Lung microvascular endothelial cell (primary cell): ENCODE measurements around the gene GTPBP6. TPM values are rescaled to one million over a fixed set of nuclear protein-coding genes. Genes with fewer than 3 reads are reported as not detected.
"Not testable (repeated sequence)": the region's sequence is repeated elsewhere in the genome, so short reads cannot be mapped to it uniquely, and the experiment has no call there.

ENCODE experiments used
- DNase-seq, 2 donors: peaks; one replicate each; pipeline versions ENCODE4 v3.0.0 to v3.0.0-alpha.2; 2010; ENCODE audit warnings: low read depth in 2 of 2
- total RNA-seq: library from RNA; depleted of rRNA; stranded (reverse); fragments of >200 nt; gene quantifications from 2 replicates; pipeline ENCODE4 v1.2.1, GENCODE V29; 2014

GTPBP6 gene
- total RNA-seq, 1 donor from 2014 or later = 32.1 TPM

DNA sequence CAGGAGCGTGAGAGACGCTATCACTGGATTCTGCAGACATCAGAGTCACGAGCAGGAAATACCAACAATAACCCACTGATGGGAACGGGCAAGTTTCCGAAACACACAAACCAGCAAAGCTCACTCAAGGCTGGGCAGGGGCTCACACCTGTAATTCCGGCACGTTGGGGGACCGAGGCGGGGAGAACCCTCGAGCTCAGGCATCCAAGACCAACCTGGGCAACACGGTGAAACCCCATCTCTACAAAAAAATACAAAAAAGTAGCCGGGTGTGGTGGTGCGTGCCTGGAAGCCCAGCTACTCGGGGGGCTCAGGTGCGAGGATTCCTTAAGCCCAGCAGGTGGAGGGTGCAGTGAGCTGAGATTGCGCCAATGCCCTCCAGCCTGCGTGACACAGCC is 17.2 kb upstream of the GTPBP6 start:
- DNase-seq = no peak

DNA sequence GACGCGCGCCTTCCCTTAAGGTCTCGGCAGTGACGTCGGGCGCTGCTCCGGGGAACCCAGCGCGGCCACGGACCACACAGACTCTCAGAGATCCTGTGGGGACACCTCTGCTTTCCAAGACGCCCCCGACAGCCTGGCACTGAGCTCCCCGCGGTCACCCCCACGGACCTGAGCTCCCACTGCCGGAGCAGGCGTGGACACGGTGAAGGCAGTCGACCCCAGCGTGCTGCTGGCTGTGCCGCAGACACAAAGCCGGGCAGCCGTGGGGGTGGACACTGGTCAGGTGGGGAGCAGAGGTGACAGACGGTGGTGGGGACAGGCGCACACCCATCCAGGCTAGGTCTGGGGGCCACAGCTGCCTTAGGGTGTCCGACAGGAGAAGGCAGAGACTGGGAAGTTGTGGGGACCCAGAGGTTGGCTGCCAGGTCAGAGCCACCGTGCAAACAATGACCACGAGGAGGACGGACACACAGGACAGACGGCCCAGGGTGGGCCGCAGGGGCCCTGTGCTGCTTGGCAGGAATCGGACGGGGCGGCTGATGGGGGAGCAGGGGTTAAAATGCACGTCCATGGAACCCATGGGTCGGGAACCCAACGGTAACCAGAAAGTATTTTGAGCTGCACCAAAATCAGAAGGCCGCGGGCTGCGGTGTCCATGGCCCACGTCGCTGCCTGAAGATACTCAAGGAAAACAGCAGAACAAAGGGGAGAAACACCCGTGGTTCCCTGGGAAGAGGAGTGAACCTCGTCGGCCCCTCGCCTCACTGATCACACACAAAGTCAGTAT is 16.6 kb upstream of the GTPBP6 start:
- no peak for DNase-seq

DNA sequence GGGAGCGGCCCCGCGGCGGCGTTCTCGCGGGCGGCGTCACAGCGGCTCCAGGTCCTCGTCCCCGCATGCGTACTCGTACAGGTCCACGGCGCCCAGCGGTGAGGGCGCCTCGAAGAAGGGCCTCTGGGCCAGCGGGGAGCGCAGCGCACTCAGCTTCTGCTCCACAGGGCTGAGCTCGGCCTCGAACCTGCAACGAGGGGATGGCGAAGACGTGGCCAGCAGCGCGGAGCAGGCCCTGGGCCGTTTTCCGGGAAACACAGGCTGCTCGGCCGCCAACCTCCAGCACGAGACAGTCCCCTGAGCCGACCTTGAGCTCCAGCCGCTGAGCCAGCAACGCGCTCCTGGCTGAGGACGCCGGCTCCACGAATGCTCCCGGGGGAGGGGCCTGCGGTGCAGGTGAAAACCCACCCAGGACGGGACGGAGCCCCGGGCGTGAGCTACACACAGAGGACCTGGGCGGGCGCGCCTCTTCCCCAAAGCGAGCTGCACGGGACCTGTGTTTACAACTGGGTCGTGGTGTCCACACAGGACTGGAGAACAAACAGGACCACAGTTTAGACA is 15.8 kb upstream of the GTPBP6 start:
- no peak for DNase-seq

DNA sequence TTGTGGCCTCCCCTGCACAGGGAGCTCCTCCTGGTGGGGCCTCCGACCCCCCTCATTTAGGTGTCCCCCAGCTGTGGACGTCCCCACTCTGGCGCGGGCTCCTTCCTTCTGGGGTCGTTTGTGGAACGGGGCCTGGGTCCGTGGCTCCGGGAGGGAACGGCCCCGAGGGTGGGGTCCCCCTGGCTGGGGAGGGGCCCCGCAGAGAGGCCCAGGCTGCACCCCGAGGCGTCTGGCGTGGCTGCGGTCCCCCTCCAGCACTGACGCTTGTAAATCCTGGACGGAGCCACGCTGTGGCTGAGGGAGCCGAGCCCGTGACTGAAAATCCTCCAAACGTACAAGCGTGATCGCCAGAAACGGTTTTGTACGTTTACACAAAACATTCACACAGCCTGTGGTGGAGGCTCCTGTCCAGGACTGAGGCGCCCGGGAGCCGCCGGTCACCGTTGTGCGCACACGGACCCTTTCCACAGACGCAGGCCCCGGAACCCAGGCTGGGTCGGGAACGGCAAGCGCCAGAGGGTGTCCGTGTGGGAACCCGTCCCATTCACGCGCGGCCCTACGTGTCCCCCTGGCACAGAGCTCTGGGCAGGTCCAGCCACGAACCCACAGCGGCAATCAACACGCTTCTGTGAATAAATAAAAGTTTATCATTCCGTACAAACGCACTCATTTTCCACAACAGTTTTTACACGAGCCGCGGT is 15.2 kb upstream of the GTPBP6 start:
- DNase-seq = no peak

DNA sequence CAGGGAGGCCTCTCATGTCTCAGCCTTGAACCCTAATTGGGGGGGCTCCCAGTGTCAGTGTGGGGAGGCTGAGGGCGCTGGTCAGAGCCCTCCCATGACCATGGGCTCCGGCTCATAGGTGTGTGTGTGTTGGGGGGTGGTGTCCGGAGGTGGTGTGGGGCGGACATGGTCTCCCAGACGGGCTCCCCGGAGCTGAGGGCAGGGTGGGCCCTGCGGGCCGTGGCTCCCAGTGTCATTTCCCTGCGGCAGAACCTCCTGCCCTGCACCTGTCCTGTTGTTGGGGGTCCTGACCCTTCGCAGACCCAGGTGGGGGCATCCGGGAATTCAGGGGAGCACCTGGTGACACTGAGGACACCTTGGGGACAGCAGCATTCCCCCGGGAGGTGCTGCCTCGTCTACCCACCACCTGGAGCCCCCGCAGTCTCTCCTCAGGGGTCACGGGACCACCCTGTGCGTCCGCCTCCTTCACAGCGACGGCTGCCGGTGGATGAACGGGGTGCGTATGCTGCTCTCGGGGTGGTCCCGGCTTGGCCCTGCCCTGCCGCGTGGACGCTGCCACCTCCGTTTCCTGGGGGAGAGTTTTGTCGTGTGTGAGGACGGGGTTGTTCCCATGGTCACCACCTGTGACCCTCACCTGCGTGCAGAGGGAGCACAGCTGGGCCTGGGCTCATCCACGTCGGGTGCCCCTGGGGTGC is 14.5 kb upstream of the GTPBP6 start:
- no peak for DNase-seq

DNA sequence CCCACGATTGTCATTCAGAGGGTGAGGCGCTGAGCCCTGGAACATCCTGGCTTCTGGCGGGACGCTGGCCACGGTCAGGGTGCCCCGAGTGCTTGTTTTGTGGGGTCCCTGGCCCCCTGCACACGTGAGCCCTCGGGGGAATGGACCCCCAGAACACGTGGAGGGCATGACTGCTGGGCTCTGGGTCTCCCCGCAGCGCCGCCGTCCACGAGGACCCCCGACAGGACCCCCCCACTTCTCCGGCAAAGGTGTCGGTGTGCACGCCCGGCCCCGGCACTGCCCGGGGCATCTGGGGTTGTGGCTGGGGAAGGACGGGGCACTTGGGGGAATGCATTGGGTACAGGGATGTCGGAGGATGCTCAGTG is 13.9 kb upstream of the GTPBP6 start:
- DNase-seq = no peak

DNA sequence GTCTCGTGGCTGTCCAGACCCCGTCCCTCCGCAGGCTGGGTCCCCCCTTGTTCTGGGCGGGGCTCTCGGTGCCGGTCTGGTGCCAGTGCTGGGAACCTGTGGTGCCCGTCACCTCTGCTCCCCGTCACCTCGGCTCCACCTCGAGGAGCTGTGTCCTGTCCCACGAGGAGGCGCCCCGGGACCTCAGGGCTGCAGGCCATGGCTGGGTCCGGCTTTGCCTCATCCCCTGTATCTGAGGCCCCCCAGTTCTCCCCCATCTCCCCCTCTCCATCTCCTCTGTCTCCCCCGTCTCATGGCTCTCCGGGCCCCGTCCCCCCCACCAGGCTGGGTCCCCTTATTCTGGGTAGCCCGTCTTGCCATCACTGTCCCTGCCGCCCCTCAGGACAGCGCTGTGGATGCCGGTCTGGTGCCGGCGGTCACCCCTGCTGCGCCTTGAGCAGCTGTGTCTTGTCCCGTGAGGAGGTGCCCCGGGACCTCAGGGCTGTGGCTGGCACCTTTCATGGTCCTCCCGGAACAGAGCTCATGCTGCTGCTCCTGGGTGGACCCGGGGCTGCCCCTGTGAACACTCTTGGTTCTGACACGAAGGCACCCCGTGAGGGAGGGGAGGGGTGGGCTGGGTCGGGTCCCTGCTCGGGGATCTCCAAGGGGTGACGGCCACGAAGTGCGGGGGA is 13.4 kb upstream of the GTPBP6 start:
- no peak for DNase-seq

DNA sequence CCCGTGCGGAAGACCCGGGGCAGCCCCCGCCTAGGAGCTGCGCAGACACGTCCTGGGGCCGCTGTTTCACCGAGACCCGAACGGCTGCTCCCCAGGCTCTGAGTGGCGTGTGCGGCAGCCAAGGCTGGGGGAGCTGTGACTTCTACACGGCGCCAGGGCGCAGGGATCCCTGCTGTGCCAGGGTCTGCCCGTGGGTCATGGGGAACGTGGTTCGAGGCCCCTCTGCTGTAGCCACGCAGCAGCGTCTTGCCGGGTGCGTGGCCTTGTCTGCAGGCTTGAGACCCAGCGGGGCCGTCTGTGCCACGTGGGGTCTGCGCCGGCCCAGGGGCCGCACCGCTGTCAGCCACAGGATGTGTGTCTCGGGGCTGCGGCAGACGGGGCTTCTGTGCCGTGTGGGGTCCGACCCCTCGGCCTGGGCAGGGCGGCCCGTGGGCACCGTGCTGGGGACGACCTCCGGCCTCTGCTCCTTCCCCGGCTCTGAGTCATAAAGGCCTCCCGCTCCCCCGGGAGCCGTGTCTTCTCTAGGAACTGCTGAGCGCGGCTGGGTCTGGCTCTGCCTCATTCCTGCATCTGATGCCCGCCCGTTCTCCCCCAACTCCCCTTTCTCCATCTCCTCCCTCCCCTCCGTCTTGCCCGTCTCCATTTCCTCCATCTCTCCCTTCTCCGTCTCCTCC is 12.7 kb upstream of the GTPBP6 start:
- peak in 1 of 2 donors; percentile 23 for DNase-seq

DNA sequence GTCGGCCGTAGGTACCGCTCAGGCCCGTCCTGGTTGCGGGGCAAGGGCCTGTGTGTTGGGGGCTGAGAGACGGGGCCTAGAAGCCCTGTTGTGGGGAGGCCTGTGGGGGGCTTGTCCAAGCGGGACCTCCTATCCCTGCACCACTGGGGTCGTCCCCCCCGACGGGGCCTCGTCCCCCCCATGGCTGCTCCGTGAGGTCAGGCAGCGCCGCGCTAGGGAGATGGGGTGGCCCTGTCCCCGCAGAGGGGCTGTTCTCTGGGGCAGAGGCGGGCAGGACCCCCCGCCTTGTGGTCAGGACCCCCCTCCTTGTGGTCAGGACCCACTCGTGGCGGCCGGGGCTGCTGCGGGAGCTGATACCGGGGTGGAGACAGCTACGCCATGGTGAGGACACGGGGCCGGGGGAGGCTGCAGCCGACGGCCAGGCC is 12.1 kb upstream of the GTPBP6 start:
- DNase-seq = no peak

DNA sequence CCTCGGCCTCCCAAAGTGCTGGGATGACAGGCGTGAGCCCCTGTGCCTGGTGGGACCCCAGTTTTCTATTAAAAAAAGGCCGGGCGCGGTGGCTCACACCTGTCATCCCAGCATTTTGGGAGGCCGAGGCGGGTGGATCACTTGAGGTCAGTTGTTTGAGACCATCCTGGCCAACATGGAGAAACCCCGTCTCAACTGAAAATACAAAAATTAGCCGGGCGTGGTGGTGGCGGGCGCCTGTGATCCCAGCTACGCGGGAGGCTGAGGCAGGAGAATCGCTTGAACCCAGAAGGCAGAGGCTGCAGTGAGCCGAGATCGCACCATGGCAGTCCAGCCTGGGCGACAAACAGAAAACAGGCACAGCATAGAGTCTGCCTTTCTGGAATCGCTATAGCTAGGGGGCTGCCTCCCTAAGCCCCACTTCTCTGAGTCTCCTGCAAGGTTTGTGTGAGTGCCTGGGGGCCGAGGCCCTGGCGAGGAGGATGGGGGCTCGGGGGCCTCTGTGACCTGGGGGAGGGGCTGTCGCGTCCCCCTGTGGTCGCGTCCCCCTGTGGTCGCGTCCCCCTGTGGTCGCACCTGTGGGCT is 11.6 kb upstream of the GTPBP6 start:
- DNase-seq = not testable (repeated sequence)

DNA sequence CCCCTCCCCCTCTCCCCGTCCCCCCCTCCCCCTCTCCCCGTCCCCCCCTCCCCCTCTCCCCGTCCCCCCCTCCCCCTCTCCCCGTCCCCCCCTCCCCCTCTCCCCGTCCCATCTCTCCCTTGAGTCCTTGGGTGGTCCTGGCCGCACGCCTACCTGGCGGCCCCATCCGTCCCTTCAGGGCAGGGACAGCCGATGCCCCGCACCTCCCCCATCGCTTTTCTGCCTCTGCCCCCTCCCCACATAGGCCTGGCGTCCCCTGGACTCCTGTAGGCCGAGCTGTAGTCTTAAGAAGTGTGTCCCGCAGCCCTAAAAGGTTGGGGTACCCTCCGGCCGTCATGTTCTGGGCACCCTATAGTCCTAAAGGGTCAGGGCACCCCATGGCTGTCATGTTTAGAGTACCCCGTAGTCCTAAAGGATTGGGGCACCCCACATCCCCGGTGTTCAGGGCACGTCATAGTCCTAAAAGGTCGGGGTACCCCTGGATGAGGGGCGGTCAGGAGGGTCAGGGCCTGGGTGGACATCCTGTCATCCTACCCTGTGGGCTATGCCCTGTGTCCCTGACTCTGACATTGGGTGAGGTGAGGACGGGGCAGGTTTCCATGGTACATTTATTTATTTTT is 10.8 kb upstream of the GTPBP6 start:
- no peak for DNase-seq

DNA sequence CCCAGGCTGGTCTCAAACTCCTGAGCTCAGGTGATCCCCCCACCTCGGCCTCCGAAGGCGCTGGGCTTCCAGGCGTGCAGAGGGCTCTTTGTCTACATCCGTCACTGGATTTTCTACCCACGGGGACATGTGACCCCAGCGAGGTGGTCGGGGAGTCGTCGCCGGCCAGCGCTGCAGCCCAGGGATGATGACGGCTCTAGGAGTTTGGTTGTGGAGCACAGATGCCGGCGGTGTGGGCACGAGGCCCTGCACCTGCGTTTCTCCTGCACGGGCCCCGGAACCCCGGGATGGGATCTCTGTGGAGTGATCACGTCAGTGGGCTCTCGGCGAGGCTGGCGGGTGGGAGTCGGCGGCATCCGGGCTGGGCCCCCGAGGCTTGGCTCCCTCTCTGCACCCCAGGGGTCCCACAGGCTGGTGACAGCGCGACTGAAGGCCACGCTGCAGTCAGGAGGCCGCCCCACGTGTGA is 9.1 kb upstream of the GTPBP6 start:
- DNase-seq = no peak

DNA sequence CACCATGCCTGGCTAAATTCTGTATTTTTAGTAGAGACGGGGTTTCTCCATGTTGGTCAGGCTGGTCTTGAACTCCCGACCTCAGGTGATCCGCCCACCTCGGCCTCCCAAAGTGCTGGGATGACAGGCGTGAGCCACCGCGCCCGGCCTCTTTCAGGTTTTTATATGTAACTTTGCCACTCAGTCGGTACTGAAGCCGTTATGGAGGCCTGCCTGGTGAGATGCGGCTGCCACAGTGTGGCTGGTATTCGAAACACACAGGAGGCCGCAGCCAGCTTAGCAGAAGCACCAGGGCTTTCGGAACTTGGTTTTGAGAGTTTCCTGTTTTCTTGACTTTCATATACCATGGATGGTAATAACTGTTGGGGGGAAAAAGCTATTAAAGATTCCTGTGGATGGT is 6.1 kb upstream of the GTPBP6 start:
- DNase-seq = not testable (repeated sequence)

DNA sequence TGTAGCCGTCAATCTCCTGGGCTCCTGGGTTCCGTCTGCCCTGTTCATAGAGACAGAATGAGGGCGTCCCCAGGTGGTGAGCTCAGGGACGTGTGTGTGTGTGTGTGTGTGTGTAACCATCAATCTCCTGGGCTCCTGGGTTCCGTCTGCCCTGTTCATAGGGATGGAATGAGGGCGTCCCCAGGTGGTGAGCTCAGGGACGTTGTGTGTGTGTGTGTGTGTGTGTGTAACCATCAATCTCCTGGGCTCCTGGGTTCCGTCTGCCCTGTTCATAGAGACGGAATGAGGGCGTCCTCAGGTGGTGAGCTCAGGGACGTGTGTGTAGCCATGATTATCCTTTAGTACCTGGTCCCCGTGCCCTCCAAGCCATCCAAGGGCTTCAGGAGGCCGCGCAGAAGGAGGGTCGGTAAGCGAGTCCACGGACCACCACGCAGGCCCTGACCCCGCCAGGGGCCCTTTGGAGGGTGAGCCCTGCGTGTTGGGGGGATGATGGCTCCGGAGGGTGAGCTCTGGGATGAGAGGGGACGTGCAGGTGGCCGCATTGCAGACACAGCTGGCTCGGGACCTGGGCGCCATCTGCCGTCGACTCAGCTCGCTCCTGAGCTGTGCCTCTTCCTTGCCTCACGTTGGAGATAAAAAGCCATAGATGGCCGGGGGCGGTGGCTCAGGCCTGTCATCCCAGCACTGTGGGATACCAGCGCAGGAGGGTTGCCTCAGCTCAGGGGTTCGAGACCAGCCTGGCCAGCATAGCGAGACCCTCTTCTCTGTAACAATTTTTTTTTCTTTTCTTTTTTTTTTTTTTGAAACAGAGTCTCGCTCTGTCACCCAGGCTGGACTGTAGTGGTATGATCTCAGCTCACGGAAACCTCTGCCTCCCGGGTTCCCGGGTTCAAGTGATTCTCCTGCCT is 5.4 kb upstream of the GTPBP6 start:
- DNase-seq = peak; percentile 52 to 72

DNA sequence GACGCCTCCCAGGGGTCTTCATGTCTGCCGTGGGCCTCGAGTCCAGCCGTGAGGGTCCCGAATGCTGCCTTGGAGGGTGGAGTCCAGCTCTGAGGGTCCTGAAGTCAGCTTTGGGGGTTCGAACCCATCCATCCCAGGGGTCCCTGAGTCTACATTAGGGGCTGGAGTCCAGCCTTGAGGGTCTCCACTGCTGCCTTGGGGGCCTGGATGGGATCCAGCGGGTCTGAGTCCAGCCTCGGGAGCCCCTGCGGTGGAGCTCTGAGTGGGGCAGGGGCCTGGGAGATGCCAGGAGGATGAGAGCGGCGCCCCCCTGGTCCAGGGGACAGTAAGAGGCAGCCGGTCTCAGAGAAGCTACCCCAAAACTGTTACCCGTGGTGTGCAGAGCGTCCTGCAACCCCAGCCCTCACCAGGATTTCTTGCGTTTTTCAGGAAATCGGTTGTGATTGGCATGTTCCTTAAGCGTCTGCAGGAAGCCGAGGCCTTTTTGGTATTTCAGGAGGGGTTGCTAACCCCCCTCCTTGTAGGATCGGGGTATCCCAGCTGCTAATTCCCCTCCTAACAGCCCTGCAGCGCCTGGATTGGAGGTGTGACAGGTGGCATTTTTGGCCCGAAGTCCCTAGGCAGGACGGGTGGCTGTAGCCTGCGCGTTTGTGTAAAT is 1.7 kb upstream of the GTPBP6 start:
- DNase-seq = peak in 1 of 2 donors; percentile 22

DNA sequence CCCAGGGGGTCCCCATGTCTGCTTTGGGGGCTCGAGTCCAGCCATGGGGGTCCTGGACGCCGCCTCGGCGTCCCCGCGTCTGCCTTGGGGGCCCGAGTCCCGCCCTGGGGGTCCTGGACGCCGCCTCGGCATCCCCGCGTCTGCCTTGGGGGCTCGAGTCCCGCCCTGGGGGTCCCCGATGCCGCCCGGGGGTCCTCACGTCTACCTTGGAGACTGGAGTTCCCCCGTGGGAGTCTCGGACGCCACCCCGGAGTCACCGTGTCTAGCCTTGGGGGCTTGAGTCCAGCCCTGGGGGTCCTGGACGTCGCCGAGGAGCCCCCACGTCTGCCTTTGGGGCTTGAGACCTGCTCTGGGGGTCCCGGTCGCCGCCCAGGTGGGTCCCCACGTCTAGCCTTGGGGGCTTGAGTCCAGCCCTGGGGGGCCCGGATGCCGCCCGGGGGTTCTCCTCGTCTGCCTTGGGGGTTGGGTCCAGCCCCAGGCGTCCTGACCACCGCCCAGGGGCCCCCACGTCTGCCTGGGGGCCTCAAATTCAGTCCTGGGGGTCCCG is 1.1 kb upstream of the GTPBP6 start:
- no peak for DNase-seq

DNA sequence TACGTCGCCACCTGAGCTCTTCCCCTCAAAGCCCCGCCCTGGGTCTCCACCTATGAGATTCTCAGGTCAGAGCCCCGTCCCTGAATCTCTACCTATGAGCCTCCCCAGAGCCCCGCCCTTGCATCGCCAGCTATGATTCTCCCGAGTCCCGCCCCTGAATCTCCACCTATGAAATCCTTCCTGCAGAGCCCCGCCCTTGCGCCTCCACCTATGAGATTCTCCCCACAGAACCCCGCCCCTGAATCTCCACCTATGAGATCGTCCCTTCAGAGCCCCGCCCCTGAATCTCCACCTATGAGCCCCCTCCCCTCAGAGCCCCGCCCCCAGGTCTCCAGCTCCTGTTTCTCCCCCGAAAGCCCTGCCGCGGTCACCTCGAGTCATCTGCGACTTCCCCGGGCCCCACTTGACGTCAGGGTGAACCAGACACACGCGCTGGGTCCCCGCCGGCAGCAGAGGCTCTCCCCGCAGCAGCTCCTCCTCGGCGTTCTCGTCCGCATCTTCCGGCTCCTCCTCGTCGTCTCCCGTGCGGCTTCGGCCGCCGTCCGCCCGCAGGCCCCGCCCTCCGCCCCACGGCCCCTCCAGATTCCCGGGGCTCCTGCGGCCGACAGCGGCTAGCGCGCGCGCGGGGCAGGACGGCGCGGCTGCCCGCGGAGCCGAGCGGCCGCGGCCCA is 393 bp downstream of the GTPBP6 start:
- peak; percentile 97 to 99 for DNase-seq
